Measurements from ENCODE around the gene ST3GAL4. TPM values are rescaled to one million over a fixed set of nuclear protein-coding genes. Genes with fewer than 3 reads are reported as not detected.

The ST3GAL4 gene
- polyA plus RNA-seq, 1 donor (not counting 4 experiments of a cell fraction or from before 2014, with no cell fraction given) = 24.6 TPM

DNA sequence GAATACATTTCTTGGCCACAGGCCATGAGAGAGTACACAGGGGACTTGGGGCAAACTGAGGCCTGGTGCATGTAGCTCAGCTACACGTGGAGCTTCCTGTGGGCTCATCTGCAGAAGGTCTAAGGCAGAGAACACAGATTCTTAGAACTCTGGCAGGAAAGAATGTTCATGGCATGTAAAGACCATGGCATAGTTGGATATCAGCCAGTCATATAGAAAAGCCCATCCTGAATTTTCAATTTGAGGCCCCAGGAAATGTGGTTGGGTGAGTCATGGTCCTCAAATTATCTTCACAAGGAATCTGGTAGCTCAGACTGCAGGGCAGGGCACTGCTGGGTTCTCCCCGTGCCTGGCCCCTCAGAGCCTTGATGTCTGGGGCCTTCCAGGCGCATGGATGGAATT, 13.7 kb upstream of the ST3GAL4 start:
- Histone ChIP-seq H3K27ac (ENCODE audit: control insufficient read depth, insufficient read depth, low read length) (peak overlapping the region; percentile 19), H3K9me3 (ENCODE audit: control insufficient read depth, low read depth, low read length) (no peaks in the 10 kb centered on the region), H3K4me3 (ENCODE audit: control insufficient read depth in 2 of 3, extremely low read depth in 1 of 3, insufficient read depth in 2 of 3, low read depth in 1 of 3, low read length in 3 of 3) (peak overlapping the region in 1 of 3 experiments; percentile 5), H3K79me2 (ENCODE audit: control insufficient read depth, insufficient read depth, low read length) (no peaks in the 10 kb centered on the region), H4K20me1 (ENCODE audit: control insufficient read depth, extremely low read depth, insufficient read depth, low read length) (no peaks in the 10 kb centered on the region), H3K27me3 (ENCODE audit: control insufficient read depth, extremely low read depth, insufficient read depth, low read length) (no peaks in the 10 kb centered on the region), H3K36me3 (ENCODE audit: control insufficient read depth in 2 of 2, extremely low read depth in 1 of 2, insufficient read depth in 2 of 2, low read length in 2 of 2) (peaks cover 10 to 16% of the 10 kb centered on the region in 2 experiments), H3K4me2 (ENCODE audit: control insufficient read depth, extremely low read depth, insufficient read depth, low read depth, low read length) (peak overlapping the region; percentile 27), H3K9me1 (ENCODE audit: control insufficient read depth, extremely low read depth, insufficient read depth, low read length) (no peaks in the 10 kb centered on the region), H3K4me1 (ENCODE audit: control insufficient read depth, extremely low read depth, insufficient read depth, low read length) (peaks cover 30% of the 10 kb centered on the region), H2AFZ (ENCODE audit: control insufficient read depth, low read length) (no peak overlapping the region), H3K9ac (ENCODE audit: control insufficient read depth, extremely low read depth, insufficient read depth, low read length) (no peak overlapping the region)
- DNase-seq (ENCODE audit: low read depth, low spot score) = peak; percentile 46
- TF ChIP-seq, protein P1, sequence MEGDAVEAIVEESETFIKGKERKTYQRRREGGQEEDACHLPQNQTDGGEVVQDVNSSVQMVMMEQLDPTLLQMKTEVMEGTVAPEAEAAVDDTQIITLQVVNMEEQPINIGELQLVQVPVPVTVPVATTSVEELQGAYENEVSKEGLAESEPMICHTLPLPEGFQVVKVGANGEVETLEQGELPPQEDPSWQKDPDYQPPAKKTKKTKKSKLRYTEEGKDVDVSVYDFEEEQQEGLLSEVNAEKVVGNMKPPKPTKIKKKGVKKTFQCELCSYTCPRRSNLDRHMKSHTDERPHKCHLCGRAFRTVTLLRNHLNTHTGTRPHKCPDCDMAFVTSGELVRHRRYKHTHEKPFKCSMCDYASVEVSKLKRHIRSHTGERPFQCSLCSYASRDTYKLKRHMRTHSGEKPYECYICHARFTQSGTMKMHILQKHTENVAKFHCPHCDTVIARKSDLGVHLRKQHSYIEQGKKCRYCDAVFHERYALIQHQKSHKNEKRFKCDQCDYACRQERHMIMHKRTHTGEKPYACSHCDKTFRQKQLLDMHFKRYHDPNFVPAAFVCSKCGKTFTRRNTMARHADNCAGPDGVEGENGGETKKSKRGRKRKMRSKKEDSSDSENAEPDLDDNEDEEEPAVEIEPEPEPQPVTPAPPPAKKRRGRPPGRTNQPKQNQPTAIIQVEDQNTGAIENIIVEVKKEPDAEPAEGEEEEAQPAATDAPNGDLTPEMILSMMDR (optimal IDR thresholded peaks at IDR 0.05 in 1 of 3, IDR thresholded peaks at IDR 0.05 in 1 of 3, conservative IDR thresholded peaks at IDR 0.05 in 1 of 3; ENCODE audit: extremely low read depth in 1 of 3, insufficient read depth in 2 of 3, low read length in 3 of 3) = no peak
- TF ChIP-seq EZH2 (IDR thresholded peaks at IDR 0.05; ENCODE audit: low read length) = no peak
- FAIRE-seq = peak; percentile 87
- dilution Hi-C loops (cut with MboI; ENCODE audit: extremely low pct_ligation_motif_present, low sequenced_read_pairs) = no loop called here

- no peak overlapping the region for H3K4me2 ChIP-seq (ENCODE audit: control insufficient read depth, extremely low read depth, insufficient read depth, low read depth, low read length)
- H3K4me1 ChIP-seq (ENCODE audit: control insufficient read depth, extremely low read depth, insufficient read depth, low read length) = peaks cover 30% of the 10 kb centered on the region
- H3K27ac ChIP-seq (ENCODE audit: control insufficient read depth, insufficient read depth, low read length) = no peak overlapping the region
- H3K9ac ChIP-seq (ENCODE audit: control insufficient read depth, extremely low read depth, insufficient read depth, low read length) = no peak overlapping the region
- no peaks in the 10 kb centered on the region for H3K27me3 ChIP-seq (ENCODE audit: control insufficient read depth, extremely low read depth, insufficient read depth, low read length)
- dilution Hi-C loops (cut with MboI; ENCODE audit: extremely low pct_ligation_motif_present, low sequenced_read_pairs) = no loop called here
- H4K20me1 ChIP-seq (ENCODE audit: control insufficient read depth, extremely low read depth, insufficient read depth, low read length) = no peaks in the 10 kb centered on the region
- H2AFZ ChIP-seq (ENCODE audit: control insufficient read depth, low read length) = no peak overlapping the region
- H3K79me2 ChIP-seq (ENCODE audit: control insufficient read depth, insufficient read depth, low read length) = peaks cover 5% of the 10 kb centered on the region
- no peaks in the 10 kb centered on the region for H3K9me1 ChIP-seq (ENCODE audit: control insufficient read depth, extremely low read depth, insufficient read depth, low read length)
- DNase-seq (ENCODE audit: low read depth, low spot score) (no peak), FAIRE-seq (no peak)
- TF ChIP-seq EZH2 (IDR thresholded peaks at IDR 0.05; ENCODE audit: low read length) = no peak
- TF ChIP-seq, protein P1 (optimal IDR thresholded peaks at IDR 0.05 in 1 of 3, IDR thresholded peaks at IDR 0.05 in 1 of 3, conservative IDR thresholded peaks at IDR 0.05 in 1 of 3; ENCODE audit: extremely low read depth in 1 of 3, insufficient read depth in 2 of 3, low read length in 3 of 3) = no peak
- H3K4me3 ChIP-seq (ENCODE audit: control insufficient read depth in 2 of 3, extremely low read depth in 1 of 3, insufficient read depth in 2 of 3, low read depth in 1 of 3, low read length in 3 of 3) = no peak overlapping the region
- H3K9me3 ChIP-seq (ENCODE audit: control insufficient read depth, low read depth, low read length) = no peaks in the 10 kb centered on the region
- H3K36me3 ChIP-seq (ENCODE audit: control insufficient read depth in 2 of 2, extremely low read depth in 1 of 2, insufficient read depth in 2 of 2, low read length in 2 of 2) = peaks cover 12 to 16% of the 10 kb centered on the region in 2 experiments
These were observed 12.4 kb upstream of the ST3GAL4 start for GRCh38 chr11:126343051-126343450.
